GM18868 (cell line): ENCODE data around the gene BOLL.
A peak's percentile ranks its signal among the peaks of the same experiment; 100 is the strongest.
"Not testable (repeated sequence)": the region's sequence is repeated elsewhere in the genome, so short reads cannot be mapped to it uniquely, and the experiment has no call there.

Experiments used
- ATAC-seq: cut with Tn5 transposase; IDR thresholded peaks from one replicate; pipeline ENCODE4 v1.9.1; 2021; ENCODE audit warnings: mild to moderate bottlenecking, moderate library complexity; ENCODE audit not compliant: unreplicated experiment

Gene BOLL

DNA sequence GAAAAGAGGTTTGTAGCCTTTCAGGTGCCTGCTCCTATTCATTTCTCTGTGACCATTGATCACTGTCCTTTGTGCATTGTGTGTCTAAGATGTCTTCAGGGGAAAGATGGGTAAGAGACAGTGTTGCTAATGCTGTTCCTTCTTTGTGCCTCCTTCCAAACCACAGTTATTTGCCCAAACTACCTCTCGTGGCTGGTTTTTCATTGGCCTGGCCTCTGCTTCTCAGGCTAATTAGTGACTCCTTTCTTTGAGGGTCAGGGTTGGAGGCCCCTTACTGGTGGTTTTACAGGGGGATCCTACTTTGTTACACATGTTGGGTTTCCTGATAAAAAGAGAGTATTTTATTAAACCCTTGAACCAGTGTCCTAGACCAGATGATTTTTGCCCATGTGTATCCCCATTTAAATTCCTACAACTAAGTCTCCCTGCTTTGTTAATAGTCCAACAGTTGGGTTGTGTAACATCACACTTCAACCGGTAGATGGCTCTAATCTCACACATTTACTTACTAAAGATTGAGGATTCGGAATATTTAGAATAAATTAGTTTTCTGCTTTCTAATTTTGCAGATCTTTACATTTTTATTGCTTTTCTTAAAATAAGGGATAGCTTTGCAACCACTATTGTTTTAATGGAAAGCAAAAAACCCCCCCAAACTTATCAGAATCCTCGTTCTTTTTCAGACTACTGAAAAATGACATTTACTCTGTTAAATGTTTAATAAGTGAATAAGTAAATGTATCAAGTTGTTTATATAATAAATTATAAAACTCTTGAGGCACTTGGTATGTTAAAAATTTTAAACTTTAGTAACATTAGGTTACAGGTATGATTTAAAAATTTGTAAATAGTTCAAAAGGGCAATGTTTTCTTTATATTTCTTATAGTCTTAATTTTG, 77.6 kb downstream of the BOLL start:
- ATAC-seq: no peak

- ATAC-seq: no peak
Measured at GRCh38 chr2:197706839-197707207, 78.3 kb downstream of the BOLL start.

- no peak for ATAC-seq
Measured at GRCh38 chr2:197705912-197706838, 78.9 kb downstream of the BOLL start.

DNA sequence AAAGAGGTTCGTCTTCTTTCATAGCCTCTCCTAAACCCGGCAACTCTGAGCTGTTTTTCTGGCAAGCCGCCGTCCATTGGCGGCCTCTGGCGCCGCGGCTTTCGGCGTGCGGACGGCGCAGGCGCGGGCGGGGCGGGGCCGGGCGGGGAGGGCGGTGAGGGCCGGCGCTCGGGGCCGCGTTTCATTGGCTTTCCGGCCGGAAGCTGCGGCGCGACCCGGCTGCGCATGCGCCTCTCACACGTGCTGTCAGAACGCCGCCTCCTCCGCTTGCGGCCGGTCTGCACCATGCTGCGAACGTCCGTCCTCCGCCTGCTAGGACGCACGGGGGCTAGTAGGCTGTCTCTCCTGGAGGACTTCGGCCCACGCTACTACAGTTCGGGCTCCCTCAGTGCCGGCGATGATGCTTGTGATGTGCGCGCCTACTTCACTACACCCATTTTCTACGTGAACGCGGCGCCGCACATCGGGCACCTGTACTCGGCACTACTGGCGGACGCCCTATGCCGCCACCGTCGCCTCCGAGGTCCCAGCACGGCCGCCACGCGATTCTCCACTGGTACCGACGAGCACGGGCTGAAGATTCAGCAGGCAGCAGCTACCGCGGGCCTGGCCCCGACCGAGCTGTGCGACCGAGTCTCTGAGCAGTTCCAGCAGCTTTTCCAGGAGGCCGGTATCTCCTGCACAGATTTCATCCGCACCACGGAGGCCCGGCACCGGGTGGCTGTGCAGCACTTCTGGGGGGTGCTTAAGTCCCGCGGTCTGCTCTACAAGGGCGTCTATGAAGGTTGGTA, 79.8 kb downstream of the BOLL start, which contains the start of gene MARS2:
TSS of gene MARS2 (plus strand) at position 249 of the 791 bp plus-strand sequence. CDS start at position 286, 37 bp downstream.
- ATAC-seq: peak; percentile 86

DNA sequence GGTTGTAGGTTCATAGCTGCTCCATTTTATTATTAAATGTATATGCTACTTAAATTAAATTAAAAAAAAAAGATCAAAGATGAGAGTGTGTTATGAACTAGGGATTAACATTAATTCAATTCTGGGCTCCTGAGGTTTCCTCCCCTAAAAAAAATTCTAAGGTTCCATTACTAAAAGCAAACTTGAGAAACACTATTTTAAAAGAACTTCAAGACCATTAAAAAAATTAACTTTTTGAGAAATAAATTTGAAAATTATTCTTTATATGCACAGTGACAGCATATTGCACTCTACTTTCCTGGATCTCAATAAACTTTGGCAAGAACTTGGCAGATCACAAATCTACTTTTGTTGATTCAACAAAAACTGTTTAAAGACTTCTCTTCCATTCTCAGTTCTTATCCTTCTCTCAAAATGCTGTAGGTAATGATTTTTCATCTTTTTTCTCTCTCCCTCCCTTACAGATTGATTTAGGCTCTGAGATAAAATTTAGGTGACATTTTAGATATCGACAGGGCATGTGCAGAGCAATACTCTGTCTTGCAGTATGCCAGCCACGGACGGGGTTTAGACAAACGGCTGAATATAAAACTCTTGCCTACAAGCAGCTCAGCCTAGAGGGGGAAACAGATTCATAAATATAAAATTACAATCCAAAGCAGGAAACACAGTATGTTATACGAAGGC, 80.5 kb downstream of the BOLL start:
- ATAC-seq: peak; percentile 34

GRCh38 chr2:197700960-197701359, 84.2 kb downstream of the BOLL start:
- no peak for ATAC-seq

GRCh38 chr2:197699724-197700123, 85.4 kb downstream of the BOLL start:
- not testable (repeated sequence) for ATAC-seq

GRCh38 chr2:197696571-197696970, 88.5 kb downstream of the BOLL start:
- ATAC-seq: not testable (repeated sequence)

DNA sequence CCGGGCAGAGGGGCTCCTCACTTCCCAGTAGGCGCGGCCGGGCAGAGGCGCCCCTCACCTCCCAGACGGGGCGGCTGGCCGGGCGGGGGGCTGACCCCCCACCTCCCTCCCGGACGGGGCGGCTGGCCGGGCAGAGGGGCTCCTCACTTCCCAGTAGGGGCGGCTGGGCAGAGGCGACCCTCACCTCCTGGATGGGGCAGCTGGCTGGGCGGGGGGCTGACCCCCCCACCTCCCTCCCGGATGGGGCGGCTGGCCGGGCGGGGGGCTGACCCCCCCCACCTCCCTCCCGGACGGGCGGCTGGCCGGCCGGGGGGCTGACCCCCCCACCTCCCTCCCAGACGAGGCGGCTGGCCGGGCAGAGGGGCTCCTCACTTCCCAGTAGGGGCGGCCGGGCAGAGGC, 89.1 kb downstream of the BOLL start:
- not testable (repeated sequence) for ATAC-seq

DNA sequence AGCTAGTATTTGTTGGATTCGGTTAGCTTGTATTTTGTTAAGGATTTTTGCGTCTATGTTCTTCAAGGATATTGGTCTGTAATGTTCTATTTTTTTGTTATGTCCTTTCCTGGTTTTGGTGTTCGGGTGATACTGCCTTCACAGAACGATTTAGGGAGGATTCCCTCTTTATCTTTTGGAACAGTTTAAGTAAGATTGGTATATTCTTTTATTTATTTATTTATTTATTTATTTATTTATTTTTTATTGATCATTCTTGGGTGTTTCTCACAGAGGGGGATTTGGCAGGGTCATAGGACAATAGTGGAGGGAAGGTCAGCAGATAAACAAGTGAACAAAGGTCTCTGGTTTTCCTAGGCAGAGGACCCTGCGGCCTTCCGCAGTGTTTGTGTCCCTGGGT, 89.9 kb downstream of the BOLL start:
- not testable (repeated sequence) for ATAC-seq

DNA sequence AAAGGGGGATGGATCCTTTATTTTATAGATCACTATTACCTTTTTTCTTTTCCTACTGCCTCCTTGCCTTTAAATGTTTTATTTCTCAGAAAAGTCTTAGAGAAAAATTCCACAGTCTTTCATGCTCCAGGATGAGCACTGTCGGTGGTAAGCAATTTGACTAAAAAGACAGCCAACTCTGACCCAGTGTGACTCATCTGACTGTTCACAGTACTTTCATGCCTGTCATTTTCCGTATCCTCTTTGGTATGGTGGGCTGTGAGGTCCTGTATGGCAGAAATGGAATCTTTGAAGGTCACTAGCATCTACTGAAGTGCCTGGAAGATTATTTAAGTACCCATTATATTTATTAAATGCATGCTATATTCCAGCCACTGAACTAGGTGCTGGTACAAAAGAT, 107.6 kb downstream of the BOLL start:
- no peak for ATAC-seq

DNA sequence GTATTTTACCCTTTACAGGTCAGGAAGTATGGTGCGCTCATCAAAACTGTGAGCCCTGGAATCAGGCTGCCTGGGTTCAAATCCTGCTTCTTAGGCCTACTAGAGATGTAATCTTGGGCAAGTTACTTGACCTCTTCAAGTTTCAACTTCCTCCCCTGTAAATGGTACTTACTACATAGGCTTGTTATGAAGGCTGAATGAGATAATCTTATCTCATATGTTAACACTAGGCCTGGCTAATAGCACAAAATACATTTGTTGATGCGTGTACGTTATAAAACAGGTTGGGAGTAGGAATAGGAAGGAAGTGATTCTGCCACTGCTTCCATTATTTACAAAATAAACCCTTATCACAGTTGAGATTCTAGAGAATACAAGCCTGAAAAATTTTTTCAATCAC, 108.1 kb downstream of the BOLL start:
- no peak for ATAC-seq
